Daoy (cell line): Measurements from ENCODE around the gene DAAM2. TPM values are rescaled to one million over a fixed set of nuclear protein-coding genes. Genes with fewer than 3 reads are reported as not detected.

Source experiments
- DNase-seq: peaks from one replicate; pipeline ENCODE4 v3.0.0-alpha.2; 2015; ENCODE audit warnings: low read depth
- total RNA-seq: library from RNA; depleted of rRNA; stranded (reverse); fragments of >200 nt; shearing (Covaris generic); gene quantifications from 2 replicates; pipeline ENCODE4 v1.2.3, GENCODE V29; 2014

Gene DAAM2
- total RNA-seq, 1 experiment from 2014 or later: 2.1 TPM

- DNase-seq: no peak
Measured at GRCh38 chr6:39885691-39886090, 93.5 kb downstream of the DAAM2 start.

GRCh38 chr6:39886871-39887270 is 94.7 kb downstream of the DAAM2 start:
- no peak for DNase-seq

GRCh38 chr6:39887692-39888450 is 95.7 kb downstream of the DAAM2 start:
- peak; percentile 93 for DNase-seq

GRCh38 chr6:39889229-39889628 is 97.1 kb downstream of the DAAM2 start:
- no peak for DNase-seq

GRCh38 chr6:39891353-39891752 is 99.2 kb downstream of the DAAM2 start:
- no peak for DNase-seq

GRCh38 chr6:39891976-39892375 is 99.8 kb downstream of the DAAM2 start:
- no peak for DNase-seq

- peak; percentile 77 for DNase-seq
Measured at GRCh38 chr6:39892490-39893129, 100.4 kb downstream of the DAAM2 start.

GRCh38 chr6:39893286-39893685 is 101.1 kb downstream of the DAAM2 start:
- DNase-seq: no peak

GRCh38 chr6:39896701-39897100 is 104.5 kb downstream of the DAAM2 start:
- DNase-seq: no peak

- DNase-seq: no peak
Measured at GRCh38 chr6:39897698-39898097, 105.5 kb downstream of the DAAM2 start.

- no peak for DNase-seq
Measured at GRCh38 chr6:39898625-39899024, 106.4 kb downstream of the DAAM2 start.

- no peak for DNase-seq
Measured at GRCh38 chr6:39899554-39900295, 107.5 kb downstream of the DAAM2 start.

- no peak for DNase-seq
Measured at GRCh38 chr6:39901116-39901655, 109.0 kb downstream of the DAAM2 start.

GRCh38 chr6:39901670-39902069 is 109.5 kb downstream of the DAAM2 start:
- no peak for DNase-seq

- DNase-seq: no peak
Measured at GRCh38 chr6:39902136-39902535, 110.0 kb downstream of the DAAM2 start.

GRCh38 chr6:39902786-39903465 is 110.8 kb downstream of the DAAM2 start:
- no peak for DNase-seq

GRCh38 chr6:39903656-39904055 is 111.5 kb downstream of the DAAM2 start:
- no peak for DNase-seq

- DNase-seq: no peak
Measured at GRCh38 chr6:39904946-39905639, 112.9 kb downstream of the DAAM2 start.

GRCh38 chr6:39905640-39905975 is 113.4 kb downstream of the DAAM2 start:
- no peak for DNase-seq

GRCh38 chr6:39906318-39906761 is 114.2 kb downstream of the DAAM2 start:
- DNase-seq: no peak

GRCh38 chr6:39907871-39908575 is 115.8 kb downstream of the DAAM2 start:
- no peak for DNase-seq
